Stimulated activated CD8-positive, alpha-beta memory T cell treated with anti-CD3 and anti-CD28 coated beads, Interleukin-12 subunit alpha, Interleukin-12 subunit beta, amount 100 ng/mL, for 1 hour (primary cell): ENCODE data around the gene NHLRC3.
"Not testable (repeated sequence)": the region's sequence is repeated elsewhere in the genome, so short reads cannot be mapped to it uniquely, and the experiment has no call there.

Source experiments
- DNase-seq: peaks from one replicate; pipeline ENCODE4 v3.0.0-alpha.2; 2020; ENCODE audit warnings: low read depth

Gene NHLRC3

GRCh38 chr13:39044536-39044935, 6.3 kb downstream of the NHLRC3 start:
- no peak for DNase-seq

DNA sequence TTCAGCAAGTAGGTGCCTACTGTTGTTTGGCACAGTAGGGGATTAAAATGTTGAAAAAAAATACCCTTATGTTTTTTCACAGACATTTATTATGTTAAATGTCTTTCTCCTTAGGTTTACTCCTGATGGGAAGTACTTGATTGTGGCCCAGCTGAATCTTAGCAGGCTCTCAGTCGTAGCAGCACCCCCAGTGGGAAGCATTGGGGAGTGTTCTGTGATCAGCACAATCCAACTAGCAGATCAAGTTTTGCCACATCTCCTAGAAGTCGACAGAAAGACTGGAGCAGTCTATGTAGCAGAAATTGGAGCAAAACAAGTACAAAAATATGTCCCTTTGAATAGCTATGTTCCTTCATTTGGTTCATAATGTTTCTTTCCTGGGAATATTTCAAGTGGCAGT, 9.3 kb downstream of the NHLRC3 start:
- DNase-seq, result no peak

DNA sequence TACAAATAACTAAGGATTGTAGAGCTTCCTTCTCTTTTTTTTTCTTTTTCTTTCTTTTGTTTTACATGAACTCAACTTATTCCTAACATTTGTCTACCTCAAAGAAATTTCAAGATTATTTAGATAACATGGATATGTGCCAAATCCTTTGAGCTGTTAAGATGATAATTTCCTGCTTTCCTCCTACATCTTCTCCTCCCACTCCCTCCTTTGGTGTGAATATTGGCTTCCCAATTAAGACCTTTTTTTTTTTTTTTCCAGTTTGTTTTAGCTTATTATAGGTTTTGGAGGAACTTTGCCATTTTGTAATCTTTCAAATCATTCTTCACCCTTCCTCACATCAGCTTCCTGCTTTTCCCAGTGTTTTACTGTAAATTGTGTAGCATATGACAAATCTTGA, 10.6 kb downstream of the NHLRC3 start:
- no peak for DNase-seq

DNA sequence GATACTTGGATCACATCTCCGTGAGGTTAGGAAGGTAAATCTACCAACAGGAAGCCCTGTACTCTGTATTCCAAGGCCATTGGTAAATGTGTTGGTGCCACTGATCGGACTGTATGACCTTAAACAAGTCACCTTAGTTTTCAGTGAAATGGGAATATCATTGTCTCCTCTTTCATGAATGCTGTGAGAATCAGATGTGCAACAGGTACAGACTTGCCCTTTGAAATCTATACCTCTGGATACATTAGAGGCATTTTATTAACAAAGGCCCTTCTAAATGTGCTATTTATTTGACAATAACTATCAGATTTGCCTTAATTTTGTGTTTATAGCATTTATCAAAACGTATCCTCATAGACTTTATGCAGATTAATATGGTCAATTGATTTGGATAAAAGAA, 11.0 kb downstream of the NHLRC3 start:
- DNase-seq, result no peak

DNA sequence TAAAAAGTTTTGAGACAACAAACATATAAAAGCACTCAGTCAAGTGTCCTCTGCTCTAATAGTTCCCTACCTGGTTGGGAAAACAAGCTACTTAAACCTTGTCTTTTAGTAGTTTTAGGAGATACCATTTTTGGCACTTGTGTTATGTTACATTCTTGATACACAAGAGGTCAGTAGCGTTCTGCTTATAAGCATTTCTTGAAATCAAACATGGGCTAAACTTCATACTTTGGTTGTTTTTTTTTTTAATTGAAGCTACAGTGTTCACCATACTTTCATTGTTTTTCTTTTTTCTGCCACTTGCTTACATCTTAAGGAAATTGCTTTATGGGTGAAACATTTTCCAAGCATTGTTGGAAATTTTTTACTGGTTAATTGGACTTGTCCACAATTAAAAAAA, 12.9 kb downstream of the NHLRC3 start:
- no peak for DNase-seq

DNA sequence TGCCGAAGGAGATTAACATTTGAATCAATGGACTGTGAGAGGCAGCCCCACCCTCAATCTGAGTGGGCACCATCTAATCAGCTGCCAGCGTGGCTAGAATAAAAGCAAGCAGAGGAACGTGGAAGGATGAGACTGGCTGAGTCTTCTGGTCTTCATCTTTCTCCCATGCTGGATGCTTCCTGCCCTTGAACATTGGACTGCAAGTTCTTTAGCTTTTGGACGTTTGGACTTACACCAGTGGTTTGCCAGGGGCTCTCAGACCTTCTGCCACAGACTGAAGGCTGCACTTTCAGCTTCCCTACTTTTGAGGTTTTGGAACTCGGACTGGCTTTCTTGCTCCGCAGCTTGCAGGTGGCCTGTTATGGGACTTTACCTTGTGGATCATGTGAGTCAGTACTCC, 14.7 kb downstream of the NHLRC3 start:
- no peak for DNase-seq

DNA sequence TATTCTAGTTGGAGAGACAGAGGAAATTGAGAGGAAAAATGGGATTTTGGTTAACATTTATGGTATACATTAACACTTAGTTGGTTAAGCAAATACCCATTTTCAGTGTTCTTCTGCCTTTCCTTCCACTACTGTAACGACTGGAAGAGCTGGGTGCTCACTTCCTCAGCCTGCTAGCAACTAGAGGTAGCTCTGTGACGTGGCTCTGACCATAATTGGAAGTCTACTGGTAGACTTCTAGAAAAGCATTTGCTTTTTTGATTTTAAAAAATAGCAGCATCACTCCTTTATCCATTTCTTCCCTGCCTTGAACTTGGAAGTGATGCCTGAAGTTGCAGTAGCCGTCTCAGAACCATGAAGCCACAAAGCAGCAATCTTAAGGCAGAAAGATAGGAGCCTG, 15.9 kb downstream of the NHLRC3 start:
- DNase-seq, result no peak

DNA sequence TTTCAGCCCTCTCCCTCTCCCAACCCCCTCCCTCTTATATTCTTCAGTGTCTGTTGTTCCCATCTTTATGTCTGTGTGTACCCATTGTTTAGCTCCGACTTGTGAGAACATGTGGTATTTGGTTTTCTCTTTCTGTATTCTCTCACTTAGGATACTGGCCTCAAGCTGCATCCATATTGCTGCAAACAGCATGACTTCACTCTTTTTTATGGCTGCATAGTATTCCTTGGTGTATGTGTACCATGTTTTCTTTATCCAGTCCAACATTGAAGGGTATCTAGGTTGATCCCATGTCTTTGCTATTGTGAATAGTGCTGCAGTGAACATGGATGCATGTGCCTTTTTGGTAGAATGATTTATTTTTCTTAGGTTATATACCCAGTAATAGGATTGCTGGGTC, 17.8 kb downstream of the NHLRC3 start:
- DNase-seq, result no peak

DNA sequence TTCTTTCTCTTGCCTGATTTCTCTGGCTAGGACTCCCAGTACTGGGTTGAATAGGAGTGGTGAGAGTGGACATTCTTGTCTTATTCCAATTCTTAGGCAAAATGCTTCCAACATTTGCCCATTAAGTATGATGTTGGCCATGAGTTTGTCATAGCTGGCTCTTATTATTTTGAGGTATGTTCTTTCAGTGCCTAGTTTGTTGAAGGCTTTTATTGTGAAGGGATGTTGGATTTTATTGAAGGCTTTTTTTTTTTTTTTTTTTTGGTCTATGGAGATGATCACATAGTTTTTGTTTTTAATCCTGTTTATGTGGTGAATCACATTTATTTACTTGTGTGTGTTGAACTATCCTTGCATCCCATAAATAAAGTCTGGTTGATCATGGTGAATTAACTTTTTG, 19.8 kb downstream of the NHLRC3 start:
- DNase-seq, result no peak

DNA sequence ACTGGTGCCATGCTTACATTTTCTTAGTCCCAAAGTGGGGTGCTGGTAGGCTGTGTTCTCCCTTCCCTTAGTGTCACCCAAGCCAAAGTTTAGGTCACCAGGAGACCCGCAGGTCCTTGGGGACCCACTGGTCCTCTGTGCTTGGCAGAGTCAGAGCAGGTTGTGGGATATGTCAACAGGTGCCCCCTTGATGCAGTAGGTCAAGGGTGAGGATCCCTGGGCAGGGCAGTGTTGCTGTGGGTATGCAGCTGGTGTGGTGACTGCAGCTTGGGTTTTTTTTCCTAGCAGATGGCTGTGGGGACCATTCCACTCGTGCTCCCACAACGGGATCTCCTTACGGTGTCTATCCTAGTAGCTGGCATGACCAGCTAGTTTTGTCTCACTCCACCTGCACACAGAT, 23.7 kb downstream of the NHLRC3 start:
- DNase-seq, result no peak

- no peak for DNase-seq
These were observed 34.6 kb downstream of the NHLRC3 start for GRCh38 chr13:39072842-39073241.

- DNase-seq, result no peak
These were observed 35.7 kb downstream of the NHLRC3 start for GRCh38 chr13:39073983-39074382.

DNA sequence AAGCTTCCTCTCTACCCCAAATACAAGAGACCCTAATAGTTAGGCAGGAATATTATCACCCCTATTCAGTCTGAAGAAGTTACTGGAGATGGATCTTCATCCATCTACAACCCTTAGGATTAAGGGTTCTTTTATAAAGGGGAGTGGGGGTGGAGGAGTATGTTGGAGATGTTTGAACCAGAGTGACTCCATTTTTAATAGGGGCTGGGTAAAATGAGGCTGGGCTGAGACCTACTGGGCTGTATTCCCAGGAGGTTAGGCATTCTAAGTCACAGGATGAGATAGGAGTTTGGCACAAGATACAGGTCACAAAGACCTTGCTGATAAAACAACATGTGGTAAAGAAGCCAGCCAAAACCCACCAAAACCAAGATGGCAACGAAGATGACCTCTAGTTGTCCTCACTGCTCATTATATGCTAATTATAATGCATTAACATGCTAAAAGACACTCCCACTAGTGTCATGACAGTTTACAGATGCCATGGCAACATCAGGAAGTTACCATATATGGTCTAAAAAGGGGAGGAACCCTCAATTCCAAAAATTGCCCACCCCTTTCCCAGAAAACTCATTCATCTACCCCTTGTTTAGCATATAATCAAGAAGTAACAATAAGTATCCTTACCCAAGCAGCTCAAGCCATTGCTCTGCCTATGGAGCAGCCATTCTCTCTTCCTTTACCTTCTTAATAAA, 48.1 kb downstream of the NHLRC3 start:
- not testable (repeated sequence) for DNase-seq

DNA sequence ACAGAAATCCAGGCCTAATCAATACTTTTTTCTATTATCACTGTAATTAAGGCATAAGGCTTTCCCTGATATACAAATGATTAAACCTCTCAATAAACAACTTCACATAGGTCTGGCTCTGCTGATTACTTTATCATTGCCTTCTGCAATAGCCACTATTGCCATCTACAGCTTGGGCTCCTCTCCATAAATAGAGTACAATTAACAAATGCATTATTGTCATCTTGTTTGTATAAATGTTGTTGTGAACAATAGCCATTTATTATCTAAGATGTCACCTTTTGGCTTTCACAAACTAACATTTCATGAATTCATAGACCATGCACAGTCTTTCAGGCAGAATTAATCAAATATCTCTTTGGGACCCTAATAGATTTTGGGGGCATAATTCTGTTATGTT, 53.3 kb downstream of the NHLRC3 start:
- DNase-seq, result no peak

DNA sequence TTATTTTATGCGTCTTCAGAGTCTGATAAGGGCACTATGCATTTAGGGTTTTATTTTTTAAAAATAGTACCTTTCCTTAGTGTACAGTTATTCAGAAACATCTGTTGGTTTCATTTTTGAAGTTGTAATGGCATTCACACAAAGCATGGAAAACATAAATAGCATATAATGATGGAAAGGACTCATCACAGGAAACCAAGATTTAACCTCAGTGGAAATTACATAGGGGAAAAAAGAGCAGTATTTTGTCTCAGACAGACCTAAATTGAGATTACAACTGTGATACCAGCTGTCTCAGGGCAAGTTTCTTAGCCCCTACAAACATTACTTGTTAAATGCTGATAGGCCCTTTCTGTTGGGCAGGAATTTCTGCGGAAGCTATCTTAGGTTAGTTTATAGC, 57.2 kb downstream of the NHLRC3 start:
- DNase-seq, result no peak

- DNase-seq, result no peak
These were observed 61.0 kb downstream of the NHLRC3 start for GRCh38 chr13:39099231-39099630.
